Thyroid gland (tissue), 4 donors: Measurements from ENCODE around the gene TAOK1. TPM values are rescaled to one million over a fixed set of nuclear protein-coding genes. Genes with fewer than 3 reads are reported as not detected.

Source experiments
- DNase-seq, 2 donors: peaks; one replicate each; pipeline ENCODE4 v3.0.0-alpha.2; 2019
- H3K27ac ChIP-seq, 3 donors: fragments of 200-600 bp; sonication (generic); 1 replicate in 2 of 3; 2 replicates in 1 of 3; pipeline ENCODE4 v1.5.1; 2016 to 2019; ENCODE audit warnings: mild to moderate bottlenecking in 1 of 3, moderate library complexity in 1 of 3
- H3K27me3 ChIP-seq: fragments of 200-600 bp; sonication (generic); one replicate; pipeline ENCODE4 v1.5.1; 2019
- H3K36me3 ChIP-seq, 2 donors: fragments of 200-600 bp; sonication (generic); one replicate each; pipeline ENCODE4 v1.5.1; 2016 to 2019
- H3K4me1 ChIP-seq, 2 donors: fragments of 200-600 bp; sonication (generic); one replicate each; pipeline ENCODE4 v1.5.1; 2017 to 2019
- H3K4me3 ChIP-seq, 3 donors: fragments of 200-600 bp; sonication (generic); replicated peaks in 1 of 3; 1 replicate in 2 of 3; 2 replicates in 1 of 3; pipeline ENCODE4 v1.5.1; 2016; ENCODE audit warnings: mild to moderate bottlenecking in 1 of 3
- H3K9me3 ChIP-seq: fragments of 200-600 bp; sonication (generic); one replicate; pipeline ENCODE4 v1.5.1; 2017
- POLR2A ChIP-seq, 2 donors: fragments of 450-650 bp; IDR thresholded peaks; one replicate each; pipeline ENCODE4 v1.6.1; 2017; ENCODE audit warnings: antibody characterized with exemption in 2 of 2, mild to moderate bottlenecking in 2 of 2, moderate library complexity in 1 of 2
- WGBS, 2 donors: methylation state at CpG; one replicate each; pipeline ENCODE4 v1.1.5; 2017; 5-methylcytosine and 5-hydroxymethylcytosine counted together
- intact Hi-C: fragments of 100-400 bp; cut with DNase I; formaldehyde crosslinking; loops from one replicate; pipeline ENCODE4 v1.15.1; 2023
- total RNA-seq, 4 donors: library from RNA; depleted of rRNA; stranded (reverse); fragments of >200 nt; gene quantifications; one replicate each; pipeline ENCODE4 v1.2.3, GENCODE V29; 2016
- TF ChIP-seq, protein P1 (sequence below), 6 experiments: fragments of 200-600 bp in 3 of 6; fragments of 450-650 bp in 3 of 6; sonication (generic) in 3 of 6; IDR thresholded peaks; one replicate each; pipeline ENCODE4 v1.5.1; 2016 to 2019; ENCODE audit warnings: antibody characterized with exemption in 6 of 6, mild to moderate bottlenecking in 2 of 6, inconsistent platforms in 1 of 6, moderate library complexity in 1 of 6

The TAOK1 gene
- total RNA-seq, 4 donors from 2014 or later, result 62.9 to 87.5 (median 68.8) TPM

DNA sequence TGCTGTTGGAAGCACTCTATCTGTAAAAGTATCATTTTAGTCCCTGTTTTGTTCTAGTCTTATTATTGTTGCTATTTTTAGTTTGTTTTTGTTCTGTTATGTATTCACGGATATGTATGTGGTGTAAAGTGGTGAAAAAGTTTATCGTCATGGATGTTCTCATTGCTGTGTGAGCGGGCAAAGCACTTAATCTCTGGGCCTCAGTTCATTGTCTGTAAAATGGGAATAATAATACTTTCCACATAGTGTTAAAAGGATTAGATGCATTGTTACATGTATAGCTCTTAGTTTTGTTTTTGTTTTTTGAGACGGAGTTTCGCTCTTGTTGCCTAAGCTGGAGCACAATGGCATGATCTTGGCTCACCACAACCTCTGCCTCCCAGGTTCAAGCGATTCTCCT, 19.8 kb downstream of the TAOK1 start:
- WGBS, 2 donors, result 88 to 91% methylated on average over 6 of the region's 6 CpGs

DNA sequence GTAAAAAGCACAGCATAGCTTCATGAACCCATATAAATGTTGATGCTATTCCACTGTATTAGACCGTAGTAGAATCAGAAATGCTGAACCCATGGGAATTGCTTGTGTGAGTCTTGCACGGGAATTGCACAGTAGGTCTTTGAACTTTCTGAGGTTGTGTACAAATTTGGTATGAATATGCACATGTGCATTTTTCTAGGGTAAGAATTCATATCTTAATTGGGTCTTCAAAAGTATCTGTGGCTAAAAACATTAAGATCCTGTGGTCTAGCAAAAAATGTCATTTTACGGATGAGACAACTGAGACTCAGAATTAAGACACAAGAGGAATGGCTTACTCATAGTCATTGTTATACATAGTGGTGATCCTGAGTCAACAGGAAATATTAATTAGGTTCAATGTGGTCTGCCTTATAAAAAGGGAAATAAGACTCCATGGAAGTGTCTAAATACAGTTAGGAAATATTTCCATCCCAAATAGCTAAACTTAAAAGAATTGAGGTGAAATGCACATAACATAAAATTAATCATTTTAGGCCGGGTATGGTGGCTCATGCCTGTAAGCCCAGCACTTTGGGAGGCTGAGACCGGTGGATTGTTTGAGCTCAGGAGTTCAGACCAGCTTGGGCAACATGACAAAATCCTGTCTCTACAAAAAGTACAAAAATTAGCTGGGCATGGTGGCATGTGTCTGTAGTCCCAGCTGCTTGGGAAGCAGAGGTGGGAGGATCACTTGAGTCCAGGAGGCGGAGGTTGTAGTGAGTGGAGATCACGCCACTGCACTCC, 22.8 kb downstream of the TAOK1 start:
- TF ChIP-seq, protein P1, sequence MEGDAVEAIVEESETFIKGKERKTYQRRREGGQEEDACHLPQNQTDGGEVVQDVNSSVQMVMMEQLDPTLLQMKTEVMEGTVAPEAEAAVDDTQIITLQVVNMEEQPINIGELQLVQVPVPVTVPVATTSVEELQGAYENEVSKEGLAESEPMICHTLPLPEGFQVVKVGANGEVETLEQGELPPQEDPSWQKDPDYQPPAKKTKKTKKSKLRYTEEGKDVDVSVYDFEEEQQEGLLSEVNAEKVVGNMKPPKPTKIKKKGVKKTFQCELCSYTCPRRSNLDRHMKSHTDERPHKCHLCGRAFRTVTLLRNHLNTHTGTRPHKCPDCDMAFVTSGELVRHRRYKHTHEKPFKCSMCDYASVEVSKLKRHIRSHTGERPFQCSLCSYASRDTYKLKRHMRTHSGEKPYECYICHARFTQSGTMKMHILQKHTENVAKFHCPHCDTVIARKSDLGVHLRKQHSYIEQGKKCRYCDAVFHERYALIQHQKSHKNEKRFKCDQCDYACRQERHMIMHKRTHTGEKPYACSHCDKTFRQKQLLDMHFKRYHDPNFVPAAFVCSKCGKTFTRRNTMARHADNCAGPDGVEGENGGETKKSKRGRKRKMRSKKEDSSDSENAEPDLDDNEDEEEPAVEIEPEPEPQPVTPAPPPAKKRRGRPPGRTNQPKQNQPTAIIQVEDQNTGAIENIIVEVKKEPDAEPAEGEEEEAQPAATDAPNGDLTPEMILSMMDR (IDR thresholded peaks at IDR 0.05), result no peak
- no peak for TF ChIP-seq POLR2A (IDR thresholded peaks at IDR 0.05)
- Histone ChIP-seq H3K36me3 (no peaks in the 10 kb centered on the region), H3K27ac (no peak overlapping the region), H3K4me1 (peaks cover 9 to 10% of the 10 kb centered on the region in 2 donors), H3K27me3 (no peaks in the 10 kb centered on the region), H3K9me3 (no peaks in the 10 kb centered on the region), H3K4me3 (no peak overlapping the region)
- no peak for DNase-seq
- WGBS, 2 donors, result 73 to 75% methylated on average over 7 of the region's 7 CpGs
- intact Hi-C loops, result no loop called here

More for the DNA sequence above, 19.8 kb downstream of the TAOK1 start:
- peaks cover 9 to 10% of the 10 kb centered on the region in 2 donors for H3K4me1 ChIP-seq
- no peak overlapping the region for H3K27ac ChIP-seq
- no peaks in the 10 kb centered on the region for H3K36me3 ChIP-seq
- no peaks in the 10 kb centered on the region for H3K9me3 ChIP-seq
- intact Hi-C loops, result no loop called here
- no peak for DNase-seq
- no peak overlapping the region for H3K4me3 ChIP-seq
- H3K27me3 ChIP-seq, result no peaks in the 10 kb centered on the region
- TF ChIP-seq POLR2A (IDR thresholded peaks at IDR 0.05), result no peak
- TF ChIP-seq, protein P1 (IDR thresholded peaks at IDR 0.05), result no peak

DNA sequence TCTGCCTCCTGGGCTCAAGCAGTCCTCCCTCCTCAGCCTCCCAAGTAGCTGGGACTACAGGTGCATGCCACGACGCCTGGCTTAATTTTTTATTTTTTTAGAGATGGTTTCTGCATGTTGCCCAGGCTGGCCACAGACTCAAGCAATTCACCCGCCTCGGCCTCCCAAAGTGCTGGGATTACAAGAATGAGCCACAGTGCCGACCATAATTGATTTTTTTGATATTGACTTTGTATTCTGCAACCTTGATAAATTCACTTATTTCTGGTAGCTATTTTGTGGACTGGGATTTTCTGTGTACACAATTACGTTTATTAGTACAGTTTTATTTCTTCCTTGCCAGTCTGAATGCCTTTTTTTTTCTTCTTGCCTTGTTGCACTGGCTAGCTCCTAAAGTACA, 30.0 kb downstream of the TAOK1 start:
- 76 to 80% methylated on average over 6 of the region's 6 CpGs for WGBS, 2 donors
- H3K4me1 ChIP-seq, result peaks cover 0 to 8% of the 10 kb centered on the region in 2 donors
- H3K9me3 ChIP-seq, result no peaks in the 10 kb centered on the region
- DNase-seq, result no peak
- no peak overlapping the region for H3K27ac ChIP-seq
- no peak for TF ChIP-seq POLR2A (IDR thresholded peaks at IDR 0.05)
- no peak overlapping the region for H3K4me3 ChIP-seq
- H3K36me3 ChIP-seq, result no peaks in the 10 kb centered on the region
- intact Hi-C loops, result no loop called here
- no peaks in the 10 kb centered on the region for H3K27me3 ChIP-seq

DNA sequence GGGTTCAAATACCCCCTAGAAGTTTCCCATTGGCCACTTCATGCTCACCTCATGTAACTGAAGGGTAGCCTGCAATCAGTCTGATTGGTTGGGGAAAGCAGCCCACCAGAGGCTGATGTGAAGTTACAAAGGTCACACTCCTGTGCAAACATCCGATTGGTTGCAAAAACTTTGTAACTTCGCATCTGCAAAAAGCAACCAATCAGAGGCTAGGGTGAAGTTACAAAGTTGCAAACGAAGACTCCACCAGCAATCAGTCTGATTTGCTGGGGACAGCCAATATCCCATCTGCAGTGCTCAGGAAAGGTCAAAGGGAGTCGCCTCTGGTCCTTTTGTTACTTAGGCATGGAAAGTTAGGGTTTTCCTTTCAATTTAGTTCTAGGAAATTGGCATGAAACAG, 40.1 kb downstream of the TAOK1 start:
- intact Hi-C loops, result no loop called here
- WGBS, 2 donors, result 92 to 94% methylated on average over 4 of the region's 4 CpGs
- DNase-seq, result no peak

DNA sequence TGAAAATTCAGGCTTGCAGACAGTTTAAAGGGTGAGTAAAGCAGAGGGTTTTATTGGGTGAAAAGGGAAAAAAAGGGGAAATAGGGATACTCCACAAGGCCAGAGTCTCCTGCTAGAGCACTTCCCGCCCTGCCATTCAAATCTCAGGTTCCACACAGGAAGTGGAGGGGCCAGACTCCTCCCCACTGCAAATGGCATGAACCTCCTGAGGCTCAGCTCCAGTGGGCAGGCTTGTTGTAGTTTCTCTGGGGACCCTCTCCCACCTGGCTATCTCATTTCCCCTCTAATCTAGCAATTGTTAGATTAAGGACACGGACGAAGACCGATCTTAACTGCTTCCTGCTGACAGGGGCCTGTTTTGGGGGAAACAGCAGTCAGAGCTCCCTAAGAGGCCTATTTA, 43.4 kb downstream of the TAOK1 start:
- TF ChIP-seq POLR2A (IDR thresholded peaks at IDR 0.05), result no peak
- TF ChIP-seq, protein P1 (IDR thresholded peaks at IDR 0.05), result no peak
- intact Hi-C loops, result no loop called here
- Histone ChIP-seq H3K4me3 (no peak overlapping the region), H3K27ac (no peak overlapping the region), H3K9me3 (no peaks in the 10 kb centered on the region), H3K27me3 (no peaks in the 10 kb centered on the region), H3K36me3 (no peaks in the 10 kb centered on the region), H3K4me1 (no peaks in the 10 kb centered on the region)
- no peak for DNase-seq
- 50 to 83% methylated on average over 4 of the region's 4 CpGs for WGBS, 2 donors

More for the DNA sequence above, 40.1 kb downstream of the TAOK1 start:
- no peak overlapping the region for H3K4me3 ChIP-seq
- H3K27ac ChIP-seq, result no peak overlapping the region
- H3K36me3 ChIP-seq, result no peaks in the 10 kb centered on the region
- TF ChIP-seq, protein P1 (IDR thresholded peaks at IDR 0.05), result no peak
- no peak for TF ChIP-seq POLR2A (IDR thresholded peaks at IDR 0.05)
- H3K9me3 ChIP-seq, result no peaks in the 10 kb centered on the region
- no peaks in the 10 kb centered on the region for H3K4me1 ChIP-seq
- no peaks in the 10 kb centered on the region for H3K27me3 ChIP-seq
